Spleen (tissue), 7 donors: Measurements from ENCODE around the gene KMT2D.

Experiments used
- POLR2A ChIP-seq, 3 donors: fragments of 450-650 bp; IDR thresholded peaks; one replicate each; pipeline ENCODE4 v1.5.1; 2017; ENCODE audit warnings: antibody characterized with exemption in 3 of 3, mild to moderate bottlenecking in 1 of 3
- POLR2AphosphoS5 ChIP-seq, 3 donors: sonication (generic); formaldehyde crosslinking; IDR thresholded peaks; one replicate each; pipeline ENCODE4 v1.5.1; 2017; ENCODE audit warnings: antibody characterized with exemption in 3 of 3
- TF ChIP-seq, protein P1 (sequence below), 11 experiments: fragments of 200-600 bp in 7 of 11; fragments of 450-650 bp in 4 of 11; sonication (generic) in 4 of 11; IDR thresholded peaks in 8 of 11; conservative IDR thresholded peaks in 3 of 11; 1 replicate in 7 of 11; 2 replicates in 4 of 11; pipeline versions ENCODE4 v1.4.0 to v1.8.0; 2016 to 2021; ENCODE audit warnings: antibody characterized with exemption in 11 of 11, inconsistent platforms in 4 of 11, mild to moderate bottlenecking in 1 of 11
- donor health status: DM: no; HTN: no; CAD: no; lungs with moderate emphysema.
- donor health status: DM: no; HTN: no; CAD: no.
- donor health status: DM: no; HTN: no; CAD: no.

DNA sequence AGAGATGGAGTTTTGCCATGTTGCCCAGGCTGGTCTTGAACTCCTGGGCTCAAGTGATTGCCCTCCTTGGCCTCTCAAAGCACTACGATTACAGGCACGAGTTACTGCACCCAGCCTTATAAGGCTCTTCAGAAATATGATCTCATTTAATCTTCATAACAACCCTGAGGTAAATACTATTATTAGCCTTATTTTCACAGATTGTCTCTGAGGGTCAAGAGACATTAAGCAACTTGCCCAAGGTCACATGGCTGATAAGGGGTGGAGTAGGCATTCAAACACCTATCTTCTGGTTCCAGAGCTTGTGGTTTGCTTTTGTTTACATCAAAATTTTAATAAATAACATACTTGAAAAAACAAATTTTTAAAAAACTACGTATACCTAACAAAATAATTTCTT lies 47.2 kb downstream of the KMT2D start:
- TF ChIP-seq, protein P1, sequence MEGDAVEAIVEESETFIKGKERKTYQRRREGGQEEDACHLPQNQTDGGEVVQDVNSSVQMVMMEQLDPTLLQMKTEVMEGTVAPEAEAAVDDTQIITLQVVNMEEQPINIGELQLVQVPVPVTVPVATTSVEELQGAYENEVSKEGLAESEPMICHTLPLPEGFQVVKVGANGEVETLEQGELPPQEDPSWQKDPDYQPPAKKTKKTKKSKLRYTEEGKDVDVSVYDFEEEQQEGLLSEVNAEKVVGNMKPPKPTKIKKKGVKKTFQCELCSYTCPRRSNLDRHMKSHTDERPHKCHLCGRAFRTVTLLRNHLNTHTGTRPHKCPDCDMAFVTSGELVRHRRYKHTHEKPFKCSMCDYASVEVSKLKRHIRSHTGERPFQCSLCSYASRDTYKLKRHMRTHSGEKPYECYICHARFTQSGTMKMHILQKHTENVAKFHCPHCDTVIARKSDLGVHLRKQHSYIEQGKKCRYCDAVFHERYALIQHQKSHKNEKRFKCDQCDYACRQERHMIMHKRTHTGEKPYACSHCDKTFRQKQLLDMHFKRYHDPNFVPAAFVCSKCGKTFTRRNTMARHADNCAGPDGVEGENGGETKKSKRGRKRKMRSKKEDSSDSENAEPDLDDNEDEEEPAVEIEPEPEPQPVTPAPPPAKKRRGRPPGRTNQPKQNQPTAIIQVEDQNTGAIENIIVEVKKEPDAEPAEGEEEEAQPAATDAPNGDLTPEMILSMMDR (IDR thresholded peaks at IDR 0.05 in 8 of 11, conservative IDR thresholded peaks at IDR 0.05 in 3 of 11), result no peak
- no peak for TF ChIP-seq POLR2A (IDR thresholded peaks at IDR 0.05)
- TF ChIP-seq POLR2AphosphoS5 (IDR thresholded peaks at IDR 0.05), result no peak
